ELF-1 (cell line): ENCODE data around the gene FAM241A.
"Not testable (repeated sequence)": the region's sequence is repeated elsewhere in the genome, so short reads cannot be mapped to it uniquely, and the experiment has no call there.

Experiments used
- DNase-seq: peaks from one replicate; pipeline ENCODE4 v3.0.0-alpha.2; 2016; ENCODE audit warnings: low read depth, low spot score

Gene FAM241A

GRCh38 chr4:112173593-112174558, 28.6 kb downstream of the FAM241A start:
- DNase-seq = no peak

GRCh38 chr4:112175840-112176239, 30.6 kb downstream of the FAM241A start:
- no peak for DNase-seq

GRCh38 chr4:112176596-112176995, 31.3 kb downstream of the FAM241A start:
- no peak for DNase-seq

- not testable (repeated sequence) for DNase-seq
Observed at GRCh38 chr4:112178741-112179140, 33.5 kb downstream of the FAM241A start.

GRCh38 chr4:112181358-112182000, 36.2 kb downstream of the FAM241A start:
- DNase-seq = no peak

- no peak for DNase-seq
Observed at GRCh38 chr4:112182604-112183003, 37.4 kb downstream of the FAM241A start.

- no peak for DNase-seq
Observed at GRCh38 chr4:112183252-112183651, 38.0 kb downstream of the FAM241A start.

- no peak for DNase-seq
Observed at GRCh38 chr4:112184438-112184837, 39.2 kb downstream of the FAM241A start.

GRCh38 chr4:112185334-112185733, 40.1 kb downstream of the FAM241A start:
- no peak for DNase-seq

- no peak for DNase-seq
Observed at GRCh38 chr4:112185740-112186670, 40.8 kb downstream of the FAM241A start.

GRCh38 chr4:112189754-112190153, 44.5 kb downstream of the FAM241A start:
- no peak for DNase-seq

- no peak for DNase-seq
Observed at GRCh38 chr4:112190684-112191083, 45.4 kb downstream of the FAM241A start.

GRCh38 chr4:112196461-112196860, 51.2 kb downstream of the FAM241A start:
- no peak for DNase-seq

GRCh38 chr4:112199041-112199440, 53.8 kb downstream of the FAM241A start:
- DNase-seq = no peak

GRCh38 chr4:112201915-112202505, 56.8 kb downstream of the FAM241A start:
- peak; percentile 8 for DNase-seq

GRCh38 chr4:112203593-112203992, 58.3 kb downstream of the FAM241A start:
- DNase-seq = no peak

- no peak for DNase-seq
Observed at GRCh38 chr4:112206431-112206830, 61.2 kb downstream of the FAM241A start.

GRCh38 chr4:112208137-112209095, 63.2 kb downstream of the FAM241A start:
- DNase-seq = not testable (repeated sequence)

GRCh38 chr4:112210777-112211176, 65.5 kb downstream of the FAM241A start:
- no peak for DNase-seq

GRCh38 chr4:112213091-112213490, 67.8 kb downstream of the FAM241A start:
- no peak for DNase-seq
